CD4-positive, alpha-beta T cell treated with Interleukin-17A for 4 hours (primary cell): ENCODE data around the gene TMEM9B.
"Not testable (repeated sequence)": the region's sequence is repeated elsewhere in the genome, so short reads cannot be mapped to it uniquely, and the experiment has no call there.

Experiments
- DNase-seq: peaks from one replicate; pipeline ENCODE4 v3.0.0-alpha.2; 2020; ENCODE audit warnings: mixed read lengths

TMEM9B gene

DNA sequence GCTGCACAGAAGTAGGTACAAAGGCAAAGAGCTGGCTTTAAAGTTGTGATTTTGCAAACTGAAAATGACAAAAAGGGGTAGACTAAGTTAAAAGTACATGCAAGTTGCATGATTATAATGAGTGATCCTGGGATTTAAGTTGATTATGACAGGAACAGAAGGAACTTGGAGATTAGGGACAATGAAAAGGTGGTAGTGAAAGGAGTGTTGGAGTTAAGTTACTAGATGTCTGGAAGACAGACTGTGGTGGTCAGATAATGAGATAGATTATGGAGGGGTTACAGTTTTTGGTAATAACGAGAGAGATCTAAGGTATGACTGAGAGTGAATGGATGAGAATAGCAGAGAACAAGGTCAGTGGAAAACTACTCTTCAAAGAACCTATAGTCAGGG lies 7.7 kb upstream of the TMEM9B start:
- DNase-seq, result no peak

GRCh38 chr11:8971196-8971923 lies 7.1 kb upstream of the TMEM9B start:
- DNase-seq, result no peak

- DNase-seq, result no peak
Measured at GRCh38 chr11:8967184-8967583, 2.9 kb upstream of the TMEM9B start.

- peak; percentile 85 for DNase-seq
Measured at GRCh38 chr11:8963569-8964323, 496 bp downstream of the TMEM9B start.

DNA sequence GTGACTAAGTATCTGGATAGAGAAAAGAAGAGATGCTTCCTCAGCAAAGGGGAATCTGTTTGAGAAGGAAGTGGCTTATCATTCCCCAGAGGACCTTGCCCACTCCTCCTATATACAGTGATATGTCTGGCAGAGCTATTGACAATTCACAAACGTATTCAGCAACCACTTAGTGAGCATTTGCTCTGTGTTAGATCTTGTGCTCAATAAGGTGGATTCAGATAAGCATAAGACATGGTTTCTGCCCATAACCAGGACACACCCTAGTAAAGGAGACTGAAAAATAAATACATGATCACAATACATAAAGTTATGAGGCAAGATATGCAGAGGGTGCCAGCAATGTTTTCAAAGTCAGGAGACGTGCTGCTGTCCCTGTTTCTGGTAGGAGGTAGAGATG lies 1.4 kb downstream of the TMEM9B start:
- no peak for DNase-seq

GRCh38 chr11:8961401-8961800 lies 2.8 kb downstream of the TMEM9B start:
- no peak for DNase-seq

DNA sequence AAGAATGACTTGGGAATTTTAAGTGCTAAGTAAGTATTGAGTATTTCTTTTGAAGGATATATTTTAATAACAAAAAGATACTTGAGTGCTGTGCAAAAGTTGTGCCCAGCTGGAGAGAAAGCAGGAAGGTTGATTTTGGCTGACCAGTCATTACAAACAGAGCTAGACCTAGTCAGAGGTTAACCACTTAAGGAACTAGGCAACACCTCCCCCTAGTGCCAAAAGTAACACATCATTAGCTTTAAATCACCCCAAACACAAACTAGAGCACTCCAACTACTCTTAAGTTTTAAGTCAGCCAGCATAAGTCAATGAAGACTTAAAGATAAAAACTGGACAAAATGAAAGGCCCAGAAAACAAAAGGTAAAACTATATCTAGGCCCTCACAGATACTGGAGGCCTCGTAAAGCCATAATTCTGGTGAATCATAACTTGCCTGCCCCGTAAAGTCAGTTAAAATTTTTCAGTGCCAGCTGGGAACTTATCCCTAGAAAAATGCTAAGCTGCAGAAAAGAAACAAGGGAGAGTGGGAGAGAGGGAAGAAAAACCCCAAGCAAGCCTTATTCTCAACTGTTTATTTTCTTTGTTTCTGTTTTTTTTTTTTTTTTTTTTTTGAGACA lies 4.6 kb downstream of the TMEM9B start:
- peak; percentile 39 for DNase-seq

DNA sequence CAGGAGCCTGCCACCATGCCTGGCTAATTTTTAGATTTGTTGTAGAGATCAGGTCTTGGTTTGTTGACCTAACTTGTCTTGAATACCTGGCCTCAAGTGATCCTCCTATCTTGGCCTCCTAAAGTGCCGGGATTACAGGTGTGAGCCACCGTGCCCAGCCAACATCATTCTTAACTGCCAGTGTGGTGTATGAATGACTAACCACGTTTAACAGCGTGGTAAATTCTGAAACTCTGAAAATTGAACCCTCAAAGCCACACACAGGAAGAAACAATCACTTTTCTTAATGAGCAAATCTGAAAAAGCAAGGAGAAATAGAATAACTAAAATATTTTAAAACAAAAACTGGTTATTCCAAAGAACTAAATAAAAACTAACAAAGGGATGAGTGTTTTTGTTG lies 7.4 kb downstream of the TMEM9B start:
- no peak for DNase-seq

- no peak for DNase-seq
Measured at GRCh38 chr11:8948886-8949285, 15.4 kb downstream of the TMEM9B start.

- DNase-seq, result no peak
Measured at GRCh38 chr11:8947230-8947943, 16.9 kb downstream of the TMEM9B start.

DNA sequence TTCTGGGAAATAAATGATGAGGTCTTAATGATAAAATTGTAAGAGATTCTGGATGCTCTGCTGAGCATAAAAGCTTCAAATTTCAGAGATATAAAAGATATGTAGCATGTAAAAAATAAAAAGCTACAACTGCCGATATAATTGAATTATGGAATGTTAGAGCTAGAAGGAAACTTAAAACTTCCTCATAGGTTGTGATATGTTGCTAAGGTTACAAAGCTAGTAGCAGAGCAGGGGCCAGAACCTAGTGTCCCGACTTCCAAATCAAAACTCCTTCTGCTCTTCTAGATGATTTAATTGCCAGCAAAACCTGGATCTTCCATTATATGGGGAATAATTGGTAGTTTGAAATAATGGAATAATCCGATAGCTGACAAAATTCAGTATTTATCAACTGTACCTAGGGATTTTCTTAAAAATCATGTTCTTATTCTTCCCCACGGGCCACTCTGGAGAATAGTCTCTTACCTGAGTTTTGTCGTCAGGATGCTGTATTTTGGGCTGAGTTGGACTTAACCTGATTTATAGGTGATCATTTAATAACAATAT lies 21.6 kb downstream of the TMEM9B start, which contains the start of gene ASCL3:
TSS of gene ASCL3 (minus strand) at position 499 of the 549 bp plus-strand sequence. CDS start 4,855 bp downstream, outside the sequence.
- DNase-seq, result no peak

- no peak for DNase-seq
Measured at GRCh38 chr11:8941341-8942103, 22.7 kb downstream of the TMEM9B start.

DNA sequence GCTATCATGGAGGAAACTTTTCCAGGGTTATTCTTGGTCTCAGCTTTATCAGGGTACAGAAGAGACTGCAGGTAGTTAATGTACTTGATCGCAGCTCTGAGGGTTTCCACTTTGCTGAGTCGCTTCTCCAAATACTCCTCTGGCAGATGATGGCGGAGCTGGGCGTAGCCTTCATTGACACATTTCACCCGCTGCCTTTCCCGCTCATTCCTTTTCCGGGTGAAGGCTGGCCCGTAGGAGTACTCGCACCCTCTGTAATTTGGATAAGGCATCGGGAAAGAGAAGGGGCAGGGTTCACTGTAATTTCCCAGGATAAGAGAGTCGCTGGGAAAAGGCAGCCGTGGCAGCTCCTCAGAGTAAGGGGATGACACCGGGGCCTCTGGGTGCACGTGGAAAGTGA lies 26.6 kb downstream of the TMEM9B start:
- no peak for DNase-seq

GRCh38 chr11:8937159-8937558 lies 27.1 kb downstream of the TMEM9B start:
- DNase-seq, result no peak

DNA sequence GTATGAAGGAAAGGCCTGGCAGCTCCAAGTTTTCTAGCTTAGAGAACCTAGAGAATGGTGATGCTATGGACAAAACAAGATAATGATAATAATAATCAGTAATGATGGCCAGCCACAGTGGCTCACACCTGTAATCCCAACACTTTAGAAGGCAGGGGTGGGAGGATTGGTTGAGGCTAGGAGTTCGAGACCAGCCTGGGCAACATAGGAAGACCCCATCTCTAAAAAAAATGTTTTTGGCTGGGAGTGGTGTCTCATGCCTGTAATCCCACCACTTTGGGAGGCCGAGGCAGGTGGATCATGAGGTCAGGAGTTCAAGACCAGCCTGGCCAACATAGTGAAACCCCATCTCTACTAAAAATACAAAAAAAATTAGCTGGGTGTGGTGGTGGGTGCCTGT lies 28.5 kb downstream of the TMEM9B start:
- DNase-seq, result not testable (repeated sequence)

DNA sequence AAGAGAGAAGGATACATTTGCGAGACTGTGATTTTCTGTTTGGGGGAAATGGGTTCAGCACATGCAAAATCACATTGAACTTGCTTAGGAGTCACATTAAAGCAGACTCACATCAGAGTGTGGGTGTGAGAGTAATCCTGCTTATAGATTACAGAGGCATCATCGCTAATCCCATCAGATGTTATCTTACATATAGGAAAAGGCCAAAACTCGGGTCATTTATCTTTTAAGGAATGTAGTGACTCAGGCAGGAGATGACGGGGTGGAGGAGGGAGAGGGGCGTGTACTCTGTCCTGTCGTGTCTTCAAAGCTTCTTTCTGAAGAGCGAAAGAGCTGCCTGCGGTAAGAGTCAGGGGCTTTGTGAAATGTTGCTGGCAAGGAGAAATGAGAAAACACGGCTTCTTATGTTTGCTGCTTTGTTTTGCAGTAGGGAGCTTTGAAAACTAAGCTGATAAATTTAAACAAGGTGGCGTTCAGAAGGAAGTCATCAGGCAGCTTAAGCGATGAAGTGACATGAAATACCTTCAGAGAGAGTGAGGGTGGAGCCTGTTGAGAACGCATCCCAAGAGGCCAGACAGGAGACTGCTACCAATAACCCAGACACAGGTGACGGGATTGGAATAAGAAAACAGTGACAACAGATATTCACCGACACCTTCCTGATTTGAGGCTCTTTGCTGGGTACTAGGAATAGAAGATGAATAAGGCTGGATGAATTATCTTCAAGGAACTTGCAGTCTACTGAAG lies 29.3 kb downstream of the TMEM9B start:
- peak; percentile 11 for DNase-seq

GRCh38 chr11:8933931-8934330 lies 30.3 kb downstream of the TMEM9B start:
- no peak for DNase-seq

- no peak for DNase-seq
Measured at GRCh38 chr11:8932564-8933180, 31.6 kb downstream of the TMEM9B start, which contains the start of gene C11orf16. TSS of gene C11orf16 (minus strand) at chr11:8932947. CDS start at chr11:8932308, 639 bp downstream.

DNA sequence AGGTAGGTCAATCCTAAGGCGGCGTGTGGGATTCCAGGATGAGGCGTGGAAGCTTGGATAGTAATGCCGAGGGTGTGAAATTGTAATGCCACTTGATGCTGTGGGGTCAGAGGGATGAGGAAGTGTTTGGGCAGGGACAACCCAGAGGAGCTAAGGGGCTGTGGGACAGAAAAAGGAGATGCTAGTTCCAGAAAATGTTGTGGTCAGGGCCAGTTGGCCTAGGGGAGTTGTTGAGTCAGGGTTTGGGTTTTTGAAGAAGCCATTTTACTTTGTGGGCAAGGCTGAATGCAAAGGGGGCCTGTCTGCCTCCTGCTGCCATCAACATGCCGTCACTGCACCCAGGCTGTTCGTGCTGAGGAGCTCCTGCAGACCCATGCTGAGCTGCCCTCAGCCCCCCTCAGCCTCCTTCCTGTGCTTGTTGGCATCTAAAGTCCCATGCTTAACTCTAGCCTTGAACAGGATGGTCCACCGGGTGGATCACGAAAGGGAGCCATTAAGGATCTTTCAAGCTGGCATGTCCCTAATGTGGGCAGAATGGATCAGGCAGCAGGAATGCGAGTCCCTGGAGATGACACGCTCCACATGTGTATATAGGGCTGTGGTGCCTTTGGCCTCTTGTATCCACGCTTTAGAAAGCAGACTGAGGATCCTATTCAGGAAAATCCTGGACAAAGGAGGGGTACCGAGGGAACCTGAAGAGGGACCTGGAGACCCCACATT lies 33.6 kb downstream of the TMEM9B start:
- DNase-seq, result no peak
